Measurements from ENCODE around the gene CBFA2T2. TPM values are rescaled to one million over a fixed set of nuclear protein-coding genes. Genes with fewer than 3 reads are reported as not detected.
"Not testable (repeated sequence)": the region's sequence is repeated elsewhere in the genome, so short reads cannot be mapped to it uniquely, and the experiment has no call there.

The CBFA2T2 gene
- polyA plus RNA-seq, 3 donors: 1.7 to 9.7 (median 4.9) TPM

- H4K20me1 ChIP-seq (ENCODE audit: insufficient read depth, low read length): no peaks in the 10 kb centered on the region
- Mint-ChIP-seq H3K9me3 (no peaks in the 10 kb centered on the region), H3K27me3 (ENCODE audit: low read depth in 3 of 3) (no peaks in the 10 kb centered on the region), H3K4me1 (no peaks in the 10 kb centered on the region), H3K36me3 (peaks cover 51 to 71% of the 10 kb centered on the region in 2 donors), H3K27ac (no peak overlapping the region), H3K4me3 (no peak overlapping the region)
- H3K4me1 ChIP-seq (ENCODE audit: control insufficient read depth in 1 of 2, insufficient read depth in 2 of 2, low read length in 2 of 2): no peaks in the 10 kb centered on the region
- no peak overlapping the region for H3K27ac ChIP-seq (ENCODE audit: low read depth in 1 of 2, low read length in 2 of 2)
- no peak for TF ChIP-seq CTCF (IDR thresholded peaks at IDR 0.05)
- intact Hi-C loops (cut with micrococcal nuclease): no loop called here
- H3K79me2 ChIP-seq (ENCODE audit: insufficient read depth, low read length): no peaks in the 10 kb centered on the region
- no peak overlapping the region for H3K9ac ChIP-seq (ENCODE audit: insufficient read depth, low read length, poor library complexity, severe bottlenecking)
- DNase-seq: no peak
- H3K4me2 ChIP-seq (replicated peaks; ENCODE audit: extremely low read depth, low read length, poor library complexity, severe bottlenecking): no peak overlapping the region
- H3K9me3 ChIP-seq (replicated peaks in 1 of 2; ENCODE audit: control insufficient read depth in 1 of 2, insufficient read depth in 1 of 2, low read length in 2 of 2): no peaks in the 10 kb centered on the region
- H3K4me3 ChIP-seq (replicated peaks in 1 of 3; ENCODE audit: low read depth in 2 of 3, low read length in 3 of 3): no peak overlapping the region
- H3K27me3 ChIP-seq (ENCODE audit: control insufficient read depth in 2 of 2, insufficient read depth in 2 of 2, low read length in 2 of 2): no peaks in the 10 kb centered on the region
- H3K36me3 ChIP-seq (replicated peaks in 1 of 2; ENCODE audit: control insufficient read depth in 1 of 2, insufficient read depth in 2 of 2, low read length in 2 of 2): peaks cover 45 to 74% of the 10 kb centered on the region in 2 donors
- H2AFZ ChIP-seq (ENCODE audit: insufficient read depth, low read depth, low read length, poor library complexity, severe bottlenecking): no peak overlapping the region
- WGBS (ENCODE audit: insufficient coverage): 100% methylated on average over 1 of the region's 4 CpGs
These were observed 140.6 kb downstream of the CBFA2T2 start for GRCh38 chr20:33630507-33630906.

GRCh38 chr20:33631910-33632309, 142.0 kb downstream of the CBFA2T2 start:
- H3K36me3 ChIP-seq (replicated peaks in 1 of 2; ENCODE audit: control insufficient read depth in 1 of 2, insufficient read depth in 2 of 2, low read length in 2 of 2): peaks cover 47 to 75% of the 10 kb centered on the region in 2 donors
- H3K4me2 ChIP-seq (replicated peaks; ENCODE audit: extremely low read depth, low read length, poor library complexity, severe bottlenecking); H3K27ac Mint-ChIP-seq; H3K27me3 ChIP-seq (ENCODE audit: control insufficient read depth in 2 of 2, insufficient read depth in 2 of 2, low read length in 2 of 2); H2AFZ ChIP-seq (ENCODE audit: insufficient read depth, low read depth, low read length, poor library complexity, severe bottlenecking); intact Hi-C loops (cut with micrococcal nuclease); H3K79me2 ChIP-seq (ENCODE audit: insufficient read depth, low read length); H3K27ac ChIP-seq (ENCODE audit: low read depth in 1 of 2, low read length in 2 of 2); H4K20me1 ChIP-seq (ENCODE audit: insufficient read depth, low read length); H3K27me3 Mint-ChIP-seq (ENCODE audit: low read depth in 3 of 3); H3K4me1 Mint-ChIP-seq; H3K9me3 Mint-ChIP-seq; DNase-seq; H3K4me3 Mint-ChIP-seq; H3K4me1 ChIP-seq (ENCODE audit: control insufficient read depth in 1 of 2, insufficient read depth in 2 of 2, low read length in 2 of 2); H3K4me3 ChIP-seq (replicated peaks in 1 of 3; ENCODE audit: low read depth in 2 of 3, low read length in 3 of 3); H3K9me3 ChIP-seq (replicated peaks in 1 of 2; ENCODE audit: control insufficient read depth in 1 of 2, insufficient read depth in 1 of 2, low read length in 2 of 2); H3K9ac ChIP-seq (ENCODE audit: insufficient read depth, low read length, poor library complexity, severe bottlenecking): not testable (repeated sequence)
- 100% methylated on average over 2 of the region's 4 CpGs for WGBS (ENCODE audit: insufficient coverage)
- peaks cover 52 to 71% of the 10 kb centered on the region in 2 donors for H3K36me3 Mint-ChIP-seq

All from CD14-positive monocyte (primary cell).